ENCODE results near the gene XRCC3.

The XRCC3 gene

GRCh38 chr14:103726474-103726873 lies 11.2 kb upstream of the XRCC3 start:
- Histone ChIP-seq H3K9me3 (ENCODE audit: control insufficient read depth, insufficient read depth, low read depth, low read length) (no peaks in the 10 kb centered on the region), H3K27ac (ENCODE audit: extremely low read depth, low read depth, low read length) (no peak overlapping the region), H3K4me1 (ENCODE audit: control insufficient read depth, insufficient read depth, low read length) (no peaks in the 10 kb centered on the region), H3K4me3 (ENCODE audit: low read depth, low read length) (no peak overlapping the region), H3K36me3 (ENCODE audit: control insufficient read depth in 2 of 2, insufficient read depth in 1 of 2, low read length in 2 of 2) (peaks cover 0 to 43% of the 10 kb centered on the region in 2 experiments; a peak in 2 of 3 replicates)
- POLR2A ChIA-PET = no interaction called here
- TF ChIP-seq FEZF1 (tag by site-specific recombination; IDR thresholded peaks at IDR 0.05) = no peak
- TF ChIP-seq TSHZ1 (tag by site-specific recombination; IDR thresholded peaks at IDR 0.05; ENCODE audit: borderline replicate concordance) = no peak
- TF ChIP-seq ZNF513 (tag by site-specific recombination; IDR thresholded peaks at IDR 0.05) = no peak
- no peak for TF ChIP-seq AEBP2 (tag by site-specific recombination; IDR thresholded peaks at IDR 0.05; ENCODE audit: borderline replicate concordance)
- TF ChIP-seq ZNF530 (tag by site-specific recombination; IDR thresholded peaks at IDR 0.05; ENCODE audit: low read depth) = no peak
- no peak for TF ChIP-seq OVOL3 (tag by site-specific recombination; IDR thresholded peaks at IDR 0.05)
- no peak for TF ChIP-seq ZNF274 (IDR thresholded peaks at IDR 0.05; ENCODE audit: low read length)
- TF ChIP-seq ZNF274 (tag by site-specific recombination; IDR thresholded peaks at IDR 0.05; ENCODE audit: borderline replicate concordance) = no peak
- CTCF ChIA-PET = no interaction called here

- H3K4me1 ChIP-seq (ENCODE audit: control insufficient read depth, insufficient read depth, low read length) = no peaks in the 10 kb centered on the region; the same call in 1 of the 2 replicates
- H3K36me3 ChIP-seq (ENCODE audit: control insufficient read depth in 2 of 2, insufficient read depth in 1 of 2, low read length in 2 of 2) = peaks cover 0 to 43% of the 10 kb centered on the region in 2 experiments; a peak in 2 of 3 replicates
- ChIA-PET CTCF (interaction anchor here (0.6 kb wide), 1 partner anchor 91 kb away, joined by 3 read pairs; no protein-coding TSS in a partner anchor), POLR2A (no interaction called here)
- no peak for TF ChIP-seq ZNF549 (tag by site-specific recombination; IDR thresholded peaks at IDR 0.05)
- no peak for TF ChIP-seq ZNF426 (tag by site-specific recombination; IDR thresholded peaks at IDR 0.05)
- no peak for TF ChIP-seq PRDM1 (tag by site-specific recombination; IDR thresholded peaks at IDR 0.05)
- TF ChIP-seq ZBTB1 (tag by site-specific recombination; IDR thresholded peaks at IDR 0.05) = no peak
- no peak for TF ChIP-seq ZFP37 (tag by site-specific recombination; IDR thresholded peaks at IDR 0.05)
- no peak for TF ChIP-seq ELK4 (IDR thresholded peaks at IDR 0.05; ENCODE audit: borderline replicate concordance, low read depth, low read length)
- no peak for TF ChIP-seq ZNF2 (tag by site-specific recombination; IDR thresholded peaks at IDR 0.05)
- TF ChIP-seq PRDM2 (tag by site-specific recombination; IDR thresholded peaks at IDR 0.05; ENCODE audit: borderline replicate concordance) = no peak
- no peak overlapping the region for H3K4me3 ChIP-seq (ENCODE audit: low read depth, low read length)
- no peak overlapping the region for H3K27ac ChIP-seq (ENCODE audit: extremely low read depth, low read depth, low read length)
- H3K9me3 ChIP-seq (ENCODE audit: control insufficient read depth, insufficient read depth, low read depth, low read length) = no peaks in the 10 kb centered on the region
Measured at GRCh38 chr14:103725739-103726395, 10.6 kb upstream of the XRCC3 start.

Measured in HEK293 (cell line).